Fibroblast of peridontal ligament (primary cell): ENCODE measurements around the gene FMNL2.
A peak's percentile ranks its signal among the peaks of the same experiment; 100 is the strongest.
"Not testable (repeated sequence)": the region's sequence is repeated elsewhere in the genome, so short reads cannot be mapped to it uniquely, and the experiment has no call there.

ENCODE experiments used
- DNase-seq: peaks from one replicate; pipeline ENCODE4 v3.0.0-alpha.2; 2010; ENCODE audit errors: extremely low read depth

Gene FMNL2

DNA sequence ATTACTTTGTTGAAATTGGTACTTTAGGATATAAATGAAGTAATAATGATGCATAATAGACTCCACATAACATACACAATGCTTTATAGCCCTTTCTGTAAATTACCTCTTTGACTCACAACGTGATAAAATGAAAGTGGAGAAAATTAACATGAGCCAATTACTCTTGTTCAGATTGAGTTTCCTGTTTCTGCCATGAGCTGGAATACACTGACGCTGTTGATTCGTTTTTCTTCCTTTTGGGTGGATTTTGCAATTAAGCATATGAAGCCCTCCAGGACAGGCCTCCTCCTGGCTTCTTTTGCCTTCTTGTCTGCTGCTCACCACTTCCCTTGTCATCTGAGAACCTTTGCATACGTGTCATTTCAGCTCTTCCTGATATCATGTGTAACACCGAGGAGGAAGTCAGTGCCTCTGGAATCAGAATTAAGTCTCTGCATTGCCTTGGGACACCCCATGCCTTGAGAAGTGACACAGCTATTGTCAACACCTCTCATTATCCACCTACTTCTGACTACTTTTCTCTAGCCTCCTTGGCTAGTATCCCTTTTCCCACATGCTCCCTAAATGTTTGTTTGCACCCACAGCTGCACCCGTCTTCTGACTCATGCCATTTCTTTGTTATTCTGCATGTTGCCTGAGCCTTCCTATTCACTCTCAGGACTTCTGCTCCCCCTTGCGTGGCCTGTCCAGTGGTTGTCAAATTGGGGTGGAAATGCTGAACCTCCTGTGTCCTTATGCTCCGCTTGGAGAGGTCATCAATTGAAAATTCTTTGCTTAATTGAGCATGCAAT, 134.1 kb downstream of the FMNL2 start:
- no peak for DNase-seq

DNA sequence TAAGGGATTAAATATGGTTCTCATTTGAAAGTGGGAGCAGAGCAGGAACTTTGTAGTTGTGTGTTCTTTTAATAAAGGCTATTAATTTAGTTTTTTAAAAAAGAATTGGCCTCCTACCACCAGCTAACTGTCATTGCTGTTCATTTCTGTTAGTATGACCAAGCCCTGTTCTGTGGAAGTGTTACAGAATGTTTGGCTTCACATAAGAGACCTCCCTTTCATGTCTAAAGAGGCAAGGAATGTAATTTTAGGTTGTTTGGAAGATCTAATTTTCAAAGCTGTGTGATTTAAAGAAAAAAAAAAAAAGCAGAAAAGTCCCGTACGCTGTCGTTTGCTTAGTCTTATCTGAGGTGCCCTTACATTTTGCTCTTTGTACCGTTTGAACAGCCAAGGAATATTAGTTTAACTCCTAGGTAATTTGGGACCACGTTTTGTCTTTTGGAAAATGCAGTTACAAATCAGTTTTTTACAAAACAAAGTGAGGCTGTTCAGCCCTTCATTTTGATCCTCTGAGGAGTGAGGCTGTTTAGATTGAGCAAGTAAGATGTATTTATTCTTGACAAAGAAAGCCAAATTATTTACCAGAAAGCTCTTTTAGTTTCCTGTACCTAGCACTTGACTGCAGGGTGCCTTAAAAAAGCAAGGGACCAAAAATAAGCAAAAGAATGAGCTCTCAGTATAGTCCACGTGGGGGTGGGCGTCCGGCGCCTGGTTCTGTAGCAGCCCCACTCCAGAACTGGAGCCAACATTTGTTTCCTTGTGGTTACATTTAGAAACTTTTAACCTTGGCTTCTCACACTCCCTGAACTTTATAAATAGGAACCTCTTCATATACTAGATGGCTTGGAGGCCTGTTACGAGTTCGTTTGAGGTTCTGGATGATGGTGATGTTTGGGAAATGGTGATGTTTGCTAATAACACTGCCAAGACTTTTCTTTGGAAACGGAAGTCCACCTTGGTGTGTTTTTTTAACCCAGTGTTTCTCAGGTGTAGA, 136.2 kb downstream of the FMNL2 start:
- no peak for DNase-seq

DNA sequence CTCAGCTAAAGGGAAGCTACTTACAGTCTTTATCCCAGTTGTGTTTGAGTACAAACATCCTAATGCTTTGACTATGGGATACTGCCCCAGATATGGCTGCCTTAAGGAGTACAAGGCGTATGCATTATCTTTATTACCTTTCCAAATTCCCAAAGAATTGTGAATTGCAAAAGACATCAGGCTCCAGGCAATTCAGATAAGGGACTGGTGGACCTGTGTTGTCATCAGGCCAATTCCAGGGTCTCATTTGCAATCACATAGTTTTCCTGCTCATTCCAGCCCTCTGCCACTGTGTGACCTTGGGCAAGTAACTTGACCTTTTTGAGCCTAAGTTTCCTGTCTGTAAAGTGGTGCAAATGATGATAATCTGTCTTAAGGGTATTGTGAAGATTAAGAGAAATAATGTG, 137.5 kb downstream of the FMNL2 start:
- no peak for DNase-seq

DNA sequence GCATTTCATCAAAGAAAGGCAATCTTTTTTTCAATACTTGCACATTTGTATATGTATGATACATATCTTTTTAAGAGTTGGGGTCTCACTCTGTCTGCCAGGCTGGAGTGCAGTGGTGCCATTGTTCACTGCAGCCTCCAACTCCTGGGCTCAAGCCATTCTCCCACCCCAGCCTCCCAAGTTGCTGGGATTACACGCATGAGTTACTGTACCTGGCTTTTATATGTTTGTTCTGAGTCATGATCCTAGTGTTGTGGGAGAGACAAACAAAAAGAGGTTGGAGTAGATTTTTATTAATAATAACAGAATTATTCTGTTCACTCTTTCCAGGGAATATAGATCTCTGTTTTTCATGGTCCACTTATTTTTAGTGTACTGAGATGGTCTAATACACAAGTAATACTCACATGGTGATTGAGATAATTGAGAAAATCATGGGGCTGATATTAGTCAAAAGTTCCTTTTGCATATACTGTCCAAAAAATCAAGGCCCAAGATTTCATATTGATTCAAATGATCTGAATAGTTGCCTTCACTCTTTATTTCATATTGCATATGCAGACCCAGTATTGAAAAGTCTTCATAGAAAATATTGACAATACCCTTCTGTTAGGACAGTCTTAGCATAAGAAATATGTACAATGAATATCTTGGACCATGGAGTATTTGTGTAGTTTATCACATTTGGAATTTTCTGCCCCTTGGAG, 138.3 kb downstream of the FMNL2 start:
- DNase-seq = no peak

DNA sequence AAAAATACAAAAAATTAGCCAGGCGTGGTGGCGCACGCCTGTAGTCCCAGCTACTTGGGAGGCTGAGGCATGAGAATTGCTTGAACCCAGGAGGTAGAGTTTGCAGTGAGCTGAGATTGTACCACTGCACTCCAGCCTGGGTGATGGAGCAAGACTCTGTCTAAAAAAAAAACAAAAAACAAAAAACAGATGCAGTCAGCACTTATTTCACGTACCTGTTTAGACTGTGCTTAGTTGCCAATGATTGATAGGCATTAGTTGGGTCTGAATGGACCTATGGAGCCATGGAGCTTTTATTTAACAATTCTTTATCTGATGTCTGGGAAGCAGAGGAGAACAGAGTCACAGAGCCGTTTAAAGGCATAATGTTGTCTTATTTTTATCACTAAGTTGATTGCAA, 139.5 kb downstream of the FMNL2 start:
- not testable (repeated sequence) for DNase-seq

DNA sequence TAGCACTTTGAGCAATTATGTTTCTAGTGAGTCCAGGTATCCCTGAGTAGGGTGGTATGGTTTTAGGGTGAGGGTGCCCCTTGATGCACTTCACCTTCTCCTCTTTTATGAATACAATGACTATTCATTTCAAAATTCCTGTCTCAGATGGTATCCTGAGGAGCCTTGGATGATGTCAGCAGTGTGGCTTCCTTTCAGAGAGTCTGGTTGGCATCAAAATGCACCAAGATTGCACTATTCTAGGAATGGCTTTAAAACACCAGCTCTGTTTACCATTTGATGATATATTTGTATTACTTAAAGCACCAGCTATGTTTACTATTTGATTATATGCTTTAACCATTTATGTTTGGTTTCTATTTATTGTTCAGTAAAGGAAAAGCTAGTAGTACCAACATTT, 141.0 kb downstream of the FMNL2 start:
- peak; percentile 37 for DNase-seq

DNA sequence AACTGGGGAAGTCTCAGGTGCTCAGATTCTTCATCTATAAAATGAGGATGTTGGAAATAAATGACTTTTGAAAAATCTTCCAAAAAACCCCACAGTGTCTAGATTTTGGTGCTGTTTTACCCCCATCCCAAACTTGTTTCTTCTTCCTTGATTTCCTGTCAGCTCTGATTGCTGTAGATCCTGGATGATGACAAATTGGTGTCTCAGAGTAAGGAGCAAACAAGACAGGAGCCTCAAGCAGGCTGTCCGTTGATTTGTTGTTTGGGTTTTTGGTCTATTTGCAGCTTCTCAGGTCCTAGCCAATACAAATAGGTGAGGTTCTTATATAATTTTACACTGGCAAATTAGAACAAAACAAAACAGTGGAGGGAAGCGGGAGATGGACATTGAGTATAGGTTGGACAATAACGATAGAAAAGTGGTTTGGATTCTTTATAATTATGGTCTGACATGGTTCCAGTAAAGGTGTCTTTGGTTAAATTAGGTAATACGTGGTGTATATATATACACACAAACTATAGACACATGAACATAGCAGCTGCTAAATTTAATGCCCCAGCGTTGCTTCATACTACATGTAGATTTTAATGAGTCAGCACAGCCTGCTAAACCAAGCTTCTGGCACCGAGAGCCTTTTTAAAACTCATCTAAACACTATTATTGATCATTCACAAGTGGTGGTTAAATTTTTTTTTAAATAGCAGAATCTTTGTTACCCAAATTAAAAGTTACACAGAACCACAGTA, 142.5 kb downstream of the FMNL2 start:
- peak; percentile 25 for DNase-seq

DNA sequence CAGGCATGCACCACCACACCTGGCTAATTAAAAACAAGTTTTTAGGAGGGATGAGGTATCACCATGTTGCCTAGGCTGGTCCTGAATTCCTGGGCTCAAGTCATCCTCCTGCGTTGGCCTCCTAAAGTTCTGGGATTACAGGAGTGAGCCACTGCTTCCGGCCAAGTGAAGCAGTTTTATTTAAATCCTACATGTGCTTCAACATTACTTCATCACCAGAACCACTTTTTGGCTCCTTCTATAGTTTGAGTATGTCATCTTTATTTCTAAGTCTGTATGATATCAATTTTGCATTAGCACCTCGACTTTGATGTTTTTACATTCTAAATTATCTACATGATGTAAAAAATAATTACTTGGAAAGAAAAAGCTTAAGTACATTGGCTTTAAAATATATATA, 144.3 kb downstream of the FMNL2 start:
- DNase-seq = no peak

DNA sequence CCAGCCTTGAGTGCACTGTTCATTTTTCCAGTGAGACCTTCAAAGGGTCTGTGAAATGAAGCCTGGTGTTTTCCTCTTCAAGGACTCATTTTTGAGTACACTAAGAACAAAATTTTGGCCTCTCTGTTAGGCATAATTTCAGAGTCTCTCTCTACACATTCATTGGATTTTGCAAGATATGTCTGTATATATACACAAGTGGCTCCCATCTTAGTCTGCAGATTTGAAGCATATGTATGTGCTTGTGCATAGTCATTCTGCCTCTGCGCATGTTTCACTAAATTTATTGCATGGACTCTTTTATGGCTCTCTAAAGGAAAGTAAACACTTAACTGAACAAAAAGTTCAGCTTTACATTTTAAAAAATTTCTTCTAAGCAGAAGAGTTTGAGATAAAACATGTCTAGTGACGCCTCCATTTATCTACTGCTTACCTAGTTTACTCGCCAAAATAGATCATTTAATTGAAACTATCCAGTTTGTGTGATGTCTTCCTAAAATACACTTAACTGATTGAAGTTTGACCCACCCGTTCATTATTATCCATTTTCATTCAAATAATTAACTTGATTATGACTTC, 145.9 kb downstream of the FMNL2 start:
- DNase-seq = no peak

DNA sequence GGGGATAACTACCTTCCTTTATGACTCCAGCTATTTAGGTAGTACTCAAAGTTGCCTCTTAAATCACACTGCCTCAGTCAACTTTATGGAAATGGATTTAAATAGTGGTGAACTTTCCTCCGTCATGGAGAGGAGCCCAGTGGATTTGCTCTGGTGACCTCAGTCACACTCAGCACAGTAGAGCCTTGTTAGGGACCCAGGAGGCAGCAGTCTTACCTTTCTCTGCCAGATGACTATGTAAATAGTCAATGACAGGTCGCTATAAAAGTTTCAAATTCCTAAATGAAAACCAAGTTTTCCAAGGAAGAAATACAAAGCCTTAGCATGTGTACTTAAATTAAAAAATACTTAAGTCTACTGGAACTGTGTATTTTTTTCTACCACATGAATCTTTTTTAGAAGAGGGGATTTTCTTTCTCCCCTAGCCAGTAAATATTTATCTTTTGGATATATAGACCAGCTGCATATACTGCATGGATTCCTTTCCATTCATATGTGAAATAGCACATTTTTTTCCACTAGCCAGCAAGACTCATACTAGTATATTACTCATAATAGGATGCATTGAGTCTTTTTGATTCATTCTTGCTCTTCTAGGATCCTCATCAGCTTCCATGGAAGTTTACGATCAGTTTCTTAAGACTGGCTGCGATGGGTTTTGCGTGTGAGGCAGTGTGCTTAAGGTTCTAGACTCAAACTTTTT, 147.1 kb downstream of the FMNL2 start:
- DNase-seq = no peak

DNA sequence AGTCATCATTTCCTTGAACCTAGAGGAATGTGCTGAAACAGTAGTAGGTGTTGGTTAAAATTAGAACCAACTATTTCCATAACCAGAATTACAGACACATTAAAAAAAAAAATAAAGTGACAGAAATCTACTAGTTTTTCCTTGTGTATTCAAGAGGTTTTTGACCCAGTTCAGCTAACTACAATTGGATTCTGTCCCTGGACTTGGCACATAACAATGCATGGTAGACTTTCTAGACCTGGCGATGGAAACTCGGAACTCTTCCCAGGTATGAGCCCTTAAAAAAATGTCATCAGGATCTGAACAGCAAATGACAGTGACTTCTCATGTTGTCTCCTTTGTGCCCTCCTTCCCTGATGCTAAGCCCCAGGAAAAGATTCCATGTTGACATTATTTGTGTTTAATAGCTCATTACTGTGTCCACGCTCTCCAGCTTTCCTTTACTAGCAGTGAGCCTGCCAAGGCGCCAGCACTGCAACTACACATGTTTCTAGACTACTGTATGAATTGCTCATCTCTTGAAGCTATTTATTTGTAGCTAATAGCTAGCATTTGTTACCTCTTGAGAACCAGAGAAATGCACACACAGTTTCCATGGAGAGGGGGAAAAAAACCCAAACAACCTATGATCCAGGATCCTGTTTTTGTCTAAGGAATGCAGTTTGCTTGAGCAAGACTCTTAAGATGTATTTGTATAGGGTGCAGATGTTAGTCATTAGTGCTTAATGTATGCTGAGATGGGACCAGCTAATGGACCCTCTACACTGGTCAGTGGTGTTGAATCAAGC, 148.5 kb downstream of the FMNL2 start:
- no peak for DNase-seq

DNA sequence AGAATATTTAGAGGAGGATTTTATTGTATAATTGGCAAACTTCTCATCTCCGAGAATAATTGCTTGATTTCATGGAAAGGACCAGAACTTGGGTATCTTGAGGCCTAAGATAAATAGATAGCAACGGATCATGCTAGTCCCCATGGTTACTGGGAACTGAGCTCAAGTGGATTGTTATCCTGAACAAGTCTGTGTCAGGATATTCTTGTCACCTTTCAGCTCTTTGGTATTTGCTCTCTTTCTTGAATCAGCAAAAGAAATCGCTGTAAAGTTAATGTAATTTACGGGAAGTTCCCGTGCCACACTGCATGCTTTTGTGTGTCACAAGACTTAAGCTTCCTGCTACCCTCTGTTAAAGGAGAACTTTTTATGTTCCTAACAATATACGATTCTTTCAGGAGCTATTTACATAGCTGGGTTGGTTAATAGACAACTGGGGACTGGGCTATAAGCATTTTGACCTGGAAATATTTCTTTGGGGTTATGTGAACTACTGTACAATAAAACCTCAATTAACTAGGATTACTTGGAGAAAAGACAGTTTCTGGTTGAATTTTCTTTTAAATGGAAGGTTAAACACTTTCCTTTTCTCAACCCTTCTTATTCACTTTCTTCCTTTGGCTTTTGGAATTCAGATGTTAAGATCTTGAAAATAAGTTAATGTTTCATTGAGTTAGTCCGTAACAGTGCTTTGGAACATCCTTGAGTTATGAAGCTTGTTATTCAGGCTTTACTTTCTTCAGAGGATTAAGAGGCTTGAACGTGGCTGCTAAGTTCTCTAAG, 151.2 kb downstream of the FMNL2 start:
- no peak for DNase-seq

DNA sequence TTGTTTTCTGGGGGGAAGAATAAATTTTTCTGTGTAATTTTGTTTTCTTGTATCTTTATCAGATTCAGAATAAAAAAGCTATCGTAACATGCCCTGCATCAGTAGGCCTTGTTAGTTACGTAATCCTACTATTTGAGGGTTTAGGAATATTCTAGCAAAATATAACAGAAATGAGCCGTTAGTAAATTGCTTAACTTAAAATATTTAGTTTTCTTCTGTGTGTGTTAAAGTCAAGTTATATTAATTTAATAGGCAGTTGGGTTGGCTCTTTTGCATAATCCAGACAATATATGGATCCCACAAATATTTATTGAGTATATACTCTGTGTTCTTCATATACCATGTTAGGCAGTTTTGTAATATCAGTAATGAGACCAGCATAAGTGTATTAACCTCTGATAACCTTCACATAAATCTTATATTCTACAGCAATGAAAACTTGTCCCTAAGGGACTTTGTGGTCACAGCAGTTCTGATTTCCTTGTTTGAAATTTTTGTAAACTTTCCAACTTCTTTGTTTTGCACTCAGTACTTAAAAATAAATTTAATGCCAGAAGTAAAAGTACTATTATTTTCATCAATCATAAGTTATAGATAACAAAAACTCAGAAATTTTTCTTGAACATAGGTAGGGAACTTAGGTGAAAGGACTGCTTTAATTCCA, 151.9 kb downstream of the FMNL2 start:
- DNase-seq = peak; percentile 43

DNA sequence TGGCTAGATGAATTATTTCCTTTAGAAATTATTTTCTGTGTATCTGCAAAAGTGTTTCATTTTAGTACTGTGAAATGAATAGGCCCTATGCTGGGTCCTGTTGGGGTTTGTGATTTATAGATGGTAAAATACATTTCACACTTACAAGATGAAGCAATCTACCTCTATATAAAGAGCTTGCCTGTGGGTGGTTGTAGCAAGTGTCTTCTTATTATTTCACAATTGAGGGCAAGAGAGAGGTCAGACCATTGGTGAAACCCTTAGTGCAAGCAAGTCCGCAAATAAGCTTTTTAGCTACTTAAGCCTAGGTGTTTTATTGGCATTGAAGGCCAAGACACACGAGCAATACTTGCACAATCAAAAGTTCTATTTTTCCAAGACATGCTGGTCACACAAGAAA, 153.1 kb downstream of the FMNL2 start:
- DNase-seq = no peak

DNA sequence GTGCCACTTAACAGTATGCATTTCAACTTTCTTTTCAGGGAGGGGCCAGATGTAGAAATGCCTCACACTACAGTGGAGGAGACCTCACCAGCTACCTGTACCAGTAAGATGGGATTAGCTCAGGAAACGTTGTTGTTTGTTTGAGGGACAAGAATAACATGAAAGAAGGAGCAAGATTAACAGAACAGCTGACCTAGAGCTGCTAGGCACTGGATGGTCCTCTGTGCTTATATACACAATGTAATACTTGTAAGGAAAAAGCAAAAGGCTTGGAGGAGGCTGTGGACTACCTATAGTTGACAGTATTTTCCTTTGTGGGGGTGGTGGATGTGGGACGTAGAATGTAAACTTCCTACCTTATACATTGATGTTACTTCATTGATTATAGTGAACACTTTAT, 154.4 kb downstream of the FMNL2 start:
- no peak for DNase-seq

DNA sequence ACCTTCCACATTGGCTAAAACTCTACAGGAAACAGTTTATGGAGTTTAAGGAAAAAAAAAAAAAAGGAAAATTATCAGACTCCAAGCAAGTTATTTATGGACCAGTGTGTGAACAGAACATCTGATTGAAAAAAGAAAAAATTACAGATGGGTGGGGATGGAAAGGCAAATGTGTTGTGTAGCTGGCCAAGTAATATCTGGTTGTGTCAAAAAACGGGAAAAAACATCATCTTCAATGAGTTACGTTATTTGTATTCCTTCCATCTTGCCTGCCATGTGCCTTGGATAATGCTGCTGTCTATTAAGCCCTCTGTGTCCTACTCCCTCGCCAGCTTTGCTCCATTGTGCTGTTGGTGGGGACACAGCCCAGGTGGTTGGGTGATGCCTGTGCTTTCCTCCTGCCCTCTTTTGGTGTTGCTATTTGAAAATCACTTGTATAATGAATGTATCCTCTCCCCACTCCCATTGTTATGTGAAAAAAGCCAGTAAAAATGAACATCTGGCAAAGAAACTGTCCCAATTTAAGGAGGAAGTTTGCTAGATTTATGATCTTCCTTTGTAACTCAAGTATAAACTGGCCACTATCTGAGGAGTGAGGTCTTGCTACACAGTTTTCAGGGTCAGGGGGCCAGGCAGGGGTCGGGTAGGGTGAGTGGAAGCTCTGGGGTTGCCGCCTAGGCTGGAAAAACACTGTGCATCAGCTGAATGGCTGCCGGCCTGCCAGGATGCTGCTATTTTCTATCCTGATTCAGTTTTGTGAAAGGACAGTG, 155.9 kb downstream of the FMNL2 start:
- no peak for DNase-seq

DNA sequence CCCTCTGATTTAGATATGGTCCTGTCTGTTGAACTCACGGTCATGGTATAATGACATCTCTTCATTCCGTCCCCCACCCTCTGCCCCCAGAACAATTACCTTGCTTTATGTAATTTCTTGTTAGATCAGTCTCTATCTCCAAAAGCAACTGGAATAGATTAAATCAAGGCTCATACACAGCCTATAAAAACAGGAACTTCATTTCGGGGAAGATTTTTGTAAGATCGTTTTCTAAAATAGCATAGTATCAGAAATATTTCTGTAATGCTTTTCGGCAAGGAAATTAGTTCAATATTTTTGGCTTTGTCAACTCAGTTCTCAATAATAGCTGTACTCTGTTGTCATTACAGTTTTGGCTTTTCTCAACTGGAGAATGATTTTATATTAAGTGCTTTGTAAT, 157.2 kb downstream of the FMNL2 start:
- no peak for DNase-seq

DNA sequence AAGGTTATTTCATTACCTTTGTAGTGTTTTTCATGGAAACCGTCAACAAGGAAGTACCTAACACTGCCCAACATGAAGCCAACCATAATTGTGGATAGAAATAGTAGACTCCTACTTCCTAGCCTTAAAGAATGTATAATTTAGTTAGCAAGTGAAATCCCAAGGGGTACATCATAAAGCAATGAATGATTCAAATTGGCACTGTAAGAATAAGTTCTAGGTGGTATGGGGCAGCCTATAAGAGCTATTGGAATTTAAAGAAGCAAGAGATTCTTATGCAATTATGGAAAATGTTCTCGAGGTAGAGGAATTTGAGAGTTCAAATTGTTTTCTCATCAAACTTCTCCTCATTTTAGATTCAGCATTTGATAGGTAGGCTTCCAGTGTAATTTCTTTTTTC, 157.9 kb downstream of the FMNL2 start:
- no peak for DNase-seq
